NCI-H1048 (cell line): ENCODE results near the gene HS3ST2.

Source experiments
- DNase-seq: peaks from one replicate; lab custom pipeline; 2025; lab: John Stamatoyannopoulos, UW

Gene HS3ST2

GRCh38 chr16:22813948-22814710 lies at the start of gene HS3ST2:
Gene HS3ST2 (plus strand): TSS chr16:22814162. CDS start chr16:22814611, 449 bp downstream.
- no peak for DNase-seq

GRCh38 chr16:22764662-22765327 lies 49.2 kb upstream of the HS3ST2 start:
- DNase-seq = no peak

GRCh38 chr16:22765479-22765878 lies 48.5 kb upstream of the HS3ST2 start:
- no peak for DNase-seq

- DNase-seq = no peak
Observed at GRCh38 chr16:22770866-22771265, 43.1 kb upstream of the HS3ST2 start.

- DNase-seq = no peak
Observed at GRCh38 chr16:22771551-22771950, 42.4 kb upstream of the HS3ST2 start.

GRCh38 chr16:22775220-22775922 lies 38.6 kb upstream of the HS3ST2 start:
- no peak for DNase-seq

GRCh38 chr16:22781480-22781879 lies 32.5 kb upstream of the HS3ST2 start:
- no peak for DNase-seq

- DNase-seq = no peak
Observed at GRCh38 chr16:22782314-22782713, 31.6 kb upstream of the HS3ST2 start.

GRCh38 chr16:22784690-22785214 lies 29.2 kb upstream of the HS3ST2 start:
- DNase-seq = no peak

- DNase-seq = no peak
Observed at GRCh38 chr16:22785552-22785951, 28.4 kb upstream of the HS3ST2 start.

GRCh38 chr16:22786284-22786683 lies 27.7 kb upstream of the HS3ST2 start:
- no peak for DNase-seq

- no peak for DNase-seq
Observed at GRCh38 chr16:22786691-22787090, 27.3 kb upstream of the HS3ST2 start.

GRCh38 chr16:22787466-22788192 lies 26.3 kb upstream of the HS3ST2 start:
- no peak for DNase-seq

GRCh38 chr16:22788193-22788530 lies 25.8 kb upstream of the HS3ST2 start:
- no peak for DNase-seq

- DNase-seq = no peak
Observed at GRCh38 chr16:22789281-22789945, 24.5 kb upstream of the HS3ST2 start.

GRCh38 chr16:22797551-22797950 lies 16.4 kb upstream of the HS3ST2 start:
- DNase-seq = no peak

GRCh38 chr16:22799113-22799512 lies 14.8 kb upstream of the HS3ST2 start:
- DNase-seq = no peak

GRCh38 chr16:22804893-22805292 lies 9.1 kb upstream of the HS3ST2 start:
- no peak for DNase-seq

- DNase-seq = no peak
Observed at GRCh38 chr16:22805326-22805725, 8.6 kb upstream of the HS3ST2 start.

GRCh38 chr16:22806811-22807210 lies 7.2 kb upstream of the HS3ST2 start:
- DNase-seq = no peak

GRCh38 chr16:22810226-22810625 lies 3.7 kb upstream of the HS3ST2 start:
- no peak for DNase-seq
